GM23338 (cell line): ENCODE measurements around the gene AMBP. TPM values are rescaled to one million over a fixed set of nuclear protein-coding genes. Genes with fewer than 3 reads are reported as not detected.

ENCODE experiments used
- ATAC-seq: fragments of 200-7000 bp; cut with Tn5 transposase; 3 replicates; pipeline ENCODE4 v1.9.1; 2020
- DNase-seq: peaks from one replicate; pipeline ENCODE4 v3.0.0-alpha.2; 2015; ENCODE audit warnings: low spot score
- H2AFZ ChIP-seq: fragments of 200-600 bp; sonication (generic); 2 replicates; pipeline ENCODE4 v1.8.0; 2016; ENCODE audit warnings: antibody characterized with exemption, mild to moderate bottlenecking, moderate library complexity
- H3F3A ChIP-seq: fragments of 200-600 bp; sonication (generic); replicated peaks from 2 replicates; pipeline ENCODE4 v1.8.0; 2017; ENCODE audit warnings: antibody characterized with exemption, mixed run types, low read depth
- H3K27ac ChIP-seq: fragments of 200-600 bp; sonication (generic); 2 replicates; pipeline ENCODE4 v1.6.1; 2016; ENCODE audit warnings: low read depth
- H3K27me3 ChIP-seq: fragments of 200-600 bp; sonication (generic); 2 replicates; pipeline ENCODE4 v1.8.0; 2016; ENCODE audit warnings: mild to moderate bottlenecking, mixed run types, moderate library complexity; ENCODE audit not compliant: insufficient read depth
- H3K36me3 ChIP-seq: fragments of 200-600 bp; sonication (generic); 2 replicates; pipeline ENCODE4 v1.8.0; 2016; ENCODE audit warnings: mild to moderate bottlenecking; ENCODE audit not compliant: insufficient read depth
- H3K4me1 ChIP-seq: fragments of 200-600 bp; sonication (generic); 2 replicates; pipeline ENCODE4 v1.8.0; 2016; ENCODE audit warnings: mild to moderate bottlenecking, moderate library complexity; ENCODE audit not compliant: insufficient read depth
- H3K4me2 ChIP-seq: fragments of 200-600 bp; sonication (generic); 2 replicates; pipeline ENCODE4 v1.7.1; 2017; ENCODE audit warnings: mixed run types
- H3K4me3 ChIP-seq: fragments of 200-600 bp; sonication (generic); 2 replicates; pipeline ENCODE4 v1.6.1; 2016; ENCODE audit warnings: mixed run types
- H3K79me2 ChIP-seq: fragments of 200-600 bp; sonication (generic); replicated peaks from 2 replicates; pipeline ENCODE4 v1.8.0; 2017; ENCODE audit warnings: mild to moderate bottlenecking; ENCODE audit not compliant: insufficient read depth
- H3K9me2 ChIP-seq: fragments of 200-600 bp; sonication (generic); 2 replicates; pipeline ENCODE4 v1.8.0; 2017; ENCODE audit not compliant: insufficient read depth
- H4K20me1 ChIP-seq: fragments of 200-600 bp; sonication (generic); replicated peaks from 2 replicates; pipeline ENCODE4 v1.8.0; 2017; ENCODE audit warnings: mild to moderate bottlenecking; ENCODE audit not compliant: insufficient read depth
- H3K27ac Mint-ChIP-seq: 2 replicates; pipeline ENCODE4 v1.8.0; 2020; ENCODE audit warnings: inconsistent platforms, mild to moderate bottlenecking, moderate library complexity, mixed read lengths
- H3K27me3 Mint-ChIP-seq: 3 replicates; pipeline ENCODE4 v1.8.0; 2022; ENCODE audit warnings: low read depth, mild to moderate bottlenecking, moderate library complexity, mixed read lengths, inconsistent platforms; ENCODE audit not compliant: insufficient read depth, poor library complexity
- H3K36me3 Mint-ChIP-seq: 3 replicates; pipeline ENCODE4 v1.8.0; 2021; ENCODE audit warnings: low read depth, mild to moderate bottlenecking, inconsistent platforms, moderate library complexity, mixed read lengths
- H3K4me1 Mint-ChIP-seq: 3 replicates; pipeline ENCODE4 v1.8.0; 2020; ENCODE audit warnings: mild to moderate bottlenecking, inconsistent platforms, mixed read lengths
- H3K4me3 Mint-ChIP-seq: 3 replicates; pipeline ENCODE4 v1.8.0; 2021; ENCODE audit warnings: moderate library complexity, mild to moderate bottlenecking, inconsistent platforms, mixed read lengths
- H3K9me3 Mint-ChIP-seq: 3 replicates; pipeline ENCODE4 v1.8.0; 2020; ENCODE audit warnings: moderate library complexity, mild to moderate bottlenecking, inconsistent platforms, mixed read lengths
- CREB1 ChIP-seq: fragments of 250-450 bp; sonication (Bioruptor Pico); IDR thresholded peaks from 2 replicates; pipeline ENCODE4 v1.5.0; 2020; ENCODE audit warnings: low read depth, mild to moderate bottlenecking, moderate library complexity
- CTCF ChIP-seq, 2 experiments: fragments of 200-600 bp in 1 of 2; sonication (generic) in 1 of 2; conservative IDR thresholded peaks; 2 replicates each; pipeline versions ENCODE4 v1.5.1 to v1.6.1; 2016 to 2017; ENCODE audit warnings: antibody characterized with exemption in 2 of 2, low read depth in 2 of 2, mild to moderate bottlenecking in 2 of 2, moderate library complexity in 1 of 2
- ETS1 ChIP-seq: IDR thresholded peaks from 2 replicates; pipeline ENCODE4 v1.6.1; 2016; ENCODE audit warnings: antibody characterized with exemption
- EZH2 ChIP-seq: fragments of 200-600 bp; sonication (generic); IDR thresholded peaks from one replicate; pipeline ENCODE4 v1.8.0; 2017; ENCODE audit warnings: antibody characterized with exemption, mild to moderate bottlenecking, low read depth; ENCODE audit not compliant: unreplicated experiment
- EZH2phosphoT487 ChIP-seq: fragments of 200-600 bp; sonication (generic); IDR thresholded peaks from one replicate; pipeline ENCODE4 v1.8.1; 2018; ENCODE audit warnings: antibody characterized with exemption; ENCODE audit not compliant: unreplicated experiment
- JUNB ChIP-seq: IDR thresholded peaks from one replicate; pipeline ENCODE4 v1.6.1; 2016; ENCODE audit warnings: antibody characterized with exemption; ENCODE audit not compliant: unreplicated experiment
- NANOG ChIP-seq: IDR thresholded peaks from 2 replicates; pipeline ENCODE4 v1.6.1; 2016; ENCODE audit warnings: antibody characterized with exemption, borderline replicate concordance
- POLR2AphosphoS5 ChIP-seq: IDR thresholded peaks from 2 replicates; pipeline ENCODE4 v1.6.1; 2016; ENCODE audit warnings: antibody characterized with exemption, low read depth
- REST ChIP-seq: IDR thresholded peaks from one replicate; pipeline ENCODE4 v1.6.1; 2018; ENCODE audit warnings: antibody characterized with exemption; ENCODE audit not compliant: unreplicated experiment
- STAT1 ChIP-seq: IDR thresholded peaks from one replicate; pipeline ENCODE4 v1.6.1; 2016; ENCODE audit warnings: antibody characterized with exemption; ENCODE audit not compliant: unreplicated experiment
- ZNF114 ChIP-seq: fragments of 250-450 bp; sonication (Bioruptor Pico); IDR thresholded peaks from 2 replicates; pipeline ENCODE4 v1.5.0; 2020; ENCODE audit warnings: mild to moderate bottlenecking, moderate library complexity
- ZNF331 ChIP-seq: fragments of 250-450 bp; sonication (Bioruptor Pico); IDR thresholded peaks from 2 replicates; pipeline ENCODE4 v1.5.0; 2020; ENCODE audit warnings: low read depth, mild to moderate bottlenecking, moderate library complexity
- ZNF462 ChIP-seq: fragments of 250-450 bp; sonication (Bioruptor Pico); IDR thresholded peaks from 2 replicates; pipeline ENCODE4 v1.5.0; 2020; ENCODE audit warnings: mild to moderate bottlenecking, moderate library complexity
- polyA plus RNA-seq: library from polyadenylated mRNA; unstranded; fragments of >200 nt; fragmentation: Nextera tagmentation; extraction: Ambion mirVana; gene quantifications from 2 replicates; pipeline ENCODE4 v1.2.1, GENCODE V29; 2016
- total RNA-seq: library from RNA; depleted of rRNA; stranded (reverse); fragments of >200 nt; shearing (Covaris generic); gene quantifications from 2 replicates; pipeline ENCODE4 v1.2.3, GENCODE V29; 2014

The AMBP gene
- total and polyA plus RNA-seq, 2 experiments from 2014 or later, result 1.3 to 2.0 TPM

- no peaks in the 10 kb centered on the region for H3K9me3 Mint-ChIP-seq
Observed at GRCh38 chr9:114117614-114117995, 39.5 kb upstream of the AMBP start.

More at GRCh38 chr9:114117614-114117995, 39.5 kb upstream of the AMBP start:
- Histone ChIP-seq H3K79me2 (no peaks in the 10 kb centered on the region), H3K4me3 (no peak overlapping the region), H3K9me2 (no peaks in the 10 kb centered on the region), H3K27ac (no peak overlapping the region), H4K20me1 (no peaks in the 10 kb centered on the region), H3K36me3 (no peaks in the 10 kb centered on the region), H2AFZ (no peak overlapping the region), H3K4me2 (no peak overlapping the region), H3F3A (no peaks in the 10 kb centered on the region), H3K27me3 (no peaks in the 10 kb centered on the region), H3K4me1 (no peaks in the 10 kb centered on the region)
- Mint-ChIP-seq H3K4me1 (peaks cover 5% of the 10 kb centered on the region; the same call in 2 of the 3 replicates), H3K4me3 (no peak overlapping the region), H3K27me3 (peaks cover 5% of the 10 kb centered on the region), H3K36me3 (no peaks in the 10 kb centered on the region; the same call in 2 of the 3 replicates), H3K27ac (no peak overlapping the region)
- TF ChIP-seq REST (no peak), CTCF (conservative IDR thresholded peaks at IDR 0.05; ENCODE audit: low read depth in 2 of 2) (no peak), CREB1 (no peak), NANOG (no peak), EZH2phosphoT487 (no peak), ZNF331 (no peak), JUNB (no peak), ZNF114 (CRISPR knock-in tag) (no peak), POLR2AphosphoS5 (no peak), EZH2 (no peak), ZNF462 (CRISPR knock-in tag) (no peak), STAT1 (no peak), ETS1 (no peak)
- DNase-seq (no peak), ATAC-seq (no peak)
